Stimulated activated CD8-positive, alpha-beta memory T cell treated with anti-CD3 and anti-CD28 coated beads, Interleukin-4, amount 100 ng/mL, for 1 hour (primary cell): ENCODE results near the gene PREX1.

Source experiments
- DNase-seq, 2 donors: peaks; one replicate each; pipeline ENCODE4 v3.0.0-alpha.2; 2020; ENCODE audit warnings: low read depth in 2 of 2, low spot score in 1 of 2

Gene PREX1

DNA sequence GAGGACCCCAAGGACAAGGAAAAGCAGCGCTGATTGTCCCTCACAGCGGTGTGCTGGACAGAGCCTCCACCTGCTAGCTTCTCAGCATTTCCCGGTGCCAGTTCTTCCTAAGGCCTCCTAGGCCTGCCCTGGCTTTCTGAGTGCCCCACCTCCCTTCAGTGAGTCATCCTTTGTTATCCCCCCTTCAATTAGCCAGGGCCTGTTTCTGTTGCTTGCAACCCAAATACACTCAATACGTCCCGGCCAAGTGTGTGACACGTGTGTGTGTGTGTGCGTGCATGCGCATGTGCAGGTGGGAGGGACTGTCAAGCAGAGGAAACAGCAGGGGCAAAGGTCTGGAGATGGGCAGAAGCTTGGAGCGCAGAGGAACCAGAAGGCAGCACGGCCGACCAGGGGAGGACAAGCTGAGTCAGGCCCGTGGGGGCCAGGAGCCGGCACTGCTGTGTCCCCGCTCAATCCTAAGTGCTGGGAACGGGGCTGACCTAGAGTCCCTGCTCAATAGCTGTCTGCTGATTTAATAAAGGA is 159.8 kb downstream of the PREX1 start:
- no peak for DNase-seq

- no peak for DNase-seq
Observed at GRCh38 chr20:48667481-48667880, 160.3 kb downstream of the PREX1 start.

GRCh38 chr20:48665785-48666184 is 162.0 kb downstream of the PREX1 start:
- DNase-seq = no peak

GRCh38 chr20:48662711-48663110 is 165.1 kb downstream of the PREX1 start:
- DNase-seq = no peak

DNA sequence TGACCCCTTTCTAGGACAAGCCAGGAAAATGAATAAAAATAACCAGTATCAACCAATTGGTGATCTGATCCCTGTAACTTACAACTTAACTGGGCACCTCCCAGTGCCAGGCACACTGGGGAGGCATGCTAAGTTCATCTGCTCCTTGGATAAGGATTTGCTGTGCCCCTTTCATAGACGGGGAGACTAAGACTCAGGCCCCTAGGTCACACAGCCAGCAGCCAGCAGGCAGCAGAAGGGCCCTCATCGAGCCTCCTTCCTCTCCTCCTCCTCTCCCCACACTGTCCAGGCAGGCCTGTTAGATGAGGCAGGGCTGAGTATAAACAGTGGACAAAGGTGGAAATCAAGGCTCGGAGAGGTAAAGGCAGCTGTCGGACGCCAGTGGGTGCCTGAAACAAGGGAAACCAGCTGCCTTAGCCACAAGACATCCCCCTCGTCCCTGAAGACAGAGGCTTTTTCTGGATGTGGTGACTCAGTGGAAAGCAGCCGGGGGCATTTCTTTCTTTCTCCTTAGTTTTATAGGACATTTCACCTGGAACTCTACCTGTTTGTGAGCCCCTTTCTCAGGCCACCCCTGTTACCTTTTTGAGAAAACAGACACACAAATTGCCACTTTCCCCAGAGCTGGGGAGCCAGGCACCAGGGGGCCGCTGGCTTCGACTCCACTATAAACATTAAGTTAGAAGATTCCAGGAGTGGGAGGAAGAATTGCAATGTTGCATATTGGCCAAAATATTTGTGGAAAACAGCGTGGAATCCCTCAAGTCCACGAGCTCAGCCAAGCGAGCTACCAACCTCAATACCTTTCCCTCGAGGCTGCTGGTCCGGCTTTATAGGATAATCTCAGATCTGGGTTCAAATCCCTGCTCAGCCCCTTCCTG is 166.0 kb downstream of the PREX1 start:
- DNase-seq = no peak

- no peak for DNase-seq
Observed at GRCh38 chr20:48660788-48661187, 167.0 kb downstream of the PREX1 start.

DNA sequence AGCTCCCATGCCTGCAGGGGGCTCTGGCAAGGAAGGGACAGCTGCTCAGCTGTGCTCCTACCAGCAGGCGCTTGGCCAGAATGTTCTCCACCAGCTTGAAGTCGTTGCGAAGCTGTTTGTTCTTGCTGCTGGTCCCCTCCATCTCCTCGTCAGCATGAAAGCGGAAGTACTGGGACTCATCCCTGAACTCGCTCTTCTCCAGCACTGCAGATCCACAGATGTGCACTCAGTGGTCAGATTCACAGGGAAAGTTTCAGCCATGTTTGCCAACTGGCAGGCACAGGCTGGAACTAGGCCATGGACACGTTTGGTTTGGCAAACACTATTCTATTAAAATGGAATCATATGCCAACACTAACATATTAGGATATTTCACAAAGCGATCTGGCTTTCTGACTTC is 167.9 kb downstream of the PREX1 start:
- DNase-seq = no peak

DNA sequence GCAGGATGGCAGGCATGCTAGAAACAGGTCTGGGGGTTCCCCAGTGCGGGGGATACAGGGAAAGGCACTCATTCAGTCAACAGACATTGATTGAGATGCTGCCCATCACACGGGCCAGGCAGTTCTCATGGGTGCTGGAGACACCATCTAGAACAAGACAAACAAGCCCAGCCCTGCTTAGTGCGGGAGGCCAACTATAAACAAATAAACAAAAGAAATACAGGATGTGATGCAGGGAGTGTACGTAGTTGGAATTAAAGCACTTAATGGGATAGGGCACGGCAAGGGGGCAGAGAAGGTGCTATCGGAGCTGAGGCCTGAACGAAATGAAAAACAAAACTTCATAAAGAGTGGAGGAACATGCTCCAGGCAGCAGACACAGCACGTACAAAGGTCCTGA is 169.3 kb downstream of the PREX1 start:
- no peak for DNase-seq

- no peak for DNase-seq
Observed at GRCh38 chr20:48658198-48658476, 169.7 kb downstream of the PREX1 start.

DNA sequence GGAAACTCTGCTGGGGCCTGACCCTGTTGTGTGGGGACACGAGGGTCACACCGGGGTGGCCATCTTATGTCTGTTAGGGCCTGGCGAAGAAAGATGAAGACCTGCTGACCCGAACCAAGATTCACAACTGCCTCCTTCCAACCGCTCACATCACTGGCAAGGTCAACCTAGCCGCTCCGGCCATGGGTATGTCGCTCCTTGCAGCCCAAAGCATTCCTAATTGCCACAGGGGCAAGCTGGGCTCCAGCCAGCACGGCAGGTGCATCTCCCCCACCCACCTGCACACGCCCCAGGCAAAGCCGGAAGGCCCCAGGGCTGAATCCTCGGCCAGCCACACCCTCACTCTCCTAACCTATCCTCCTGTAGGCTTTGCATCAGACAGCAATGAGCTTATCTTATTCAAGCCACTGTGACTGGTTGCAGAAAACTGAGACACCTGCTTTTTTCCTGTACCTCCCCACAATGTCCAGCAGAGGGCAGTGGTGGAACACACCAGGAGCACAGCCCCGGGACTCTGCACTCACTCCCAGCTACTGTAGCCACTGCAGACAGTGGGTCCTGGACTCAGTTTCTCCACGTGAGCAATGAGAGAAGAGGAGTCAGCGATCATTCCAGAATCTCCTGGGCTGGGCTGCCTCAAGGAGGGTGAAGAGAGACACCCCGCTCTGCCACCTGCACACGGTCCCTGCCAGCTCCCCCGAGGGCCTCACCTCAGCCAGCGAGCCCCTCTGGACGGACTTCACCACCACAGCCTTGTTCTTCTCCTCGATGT is 170.2 kb downstream of the PREX1 start:
- peak; percentile 29 to 47 for DNase-seq

DNA sequence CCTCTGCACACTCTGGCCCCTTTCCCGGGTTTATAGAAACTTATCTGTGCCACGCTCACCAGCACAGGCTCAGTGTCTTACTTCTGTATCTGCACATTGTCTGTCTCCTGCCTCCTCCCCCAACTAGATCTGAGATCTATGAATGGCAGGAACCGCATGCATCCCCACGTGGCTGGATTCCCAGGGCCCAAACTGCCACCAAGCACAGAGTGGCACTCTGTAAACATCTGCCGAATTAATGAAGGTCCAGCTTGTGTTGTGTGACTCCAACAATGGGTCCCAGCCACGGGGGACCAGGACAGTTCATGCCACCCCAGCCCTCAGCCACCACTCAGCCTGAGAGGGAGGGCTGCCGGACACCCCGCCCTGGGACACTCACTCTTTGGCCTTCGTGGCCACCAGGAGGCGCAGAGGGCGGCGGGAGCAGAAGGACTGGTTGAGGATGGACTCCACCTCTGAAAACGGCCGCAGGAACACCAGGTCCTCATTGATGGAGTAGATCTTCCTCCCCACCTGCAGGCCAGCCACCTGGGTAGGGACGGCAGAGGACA is 171.1 kb downstream of the PREX1 start:
- no peak for DNase-seq

DNA sequence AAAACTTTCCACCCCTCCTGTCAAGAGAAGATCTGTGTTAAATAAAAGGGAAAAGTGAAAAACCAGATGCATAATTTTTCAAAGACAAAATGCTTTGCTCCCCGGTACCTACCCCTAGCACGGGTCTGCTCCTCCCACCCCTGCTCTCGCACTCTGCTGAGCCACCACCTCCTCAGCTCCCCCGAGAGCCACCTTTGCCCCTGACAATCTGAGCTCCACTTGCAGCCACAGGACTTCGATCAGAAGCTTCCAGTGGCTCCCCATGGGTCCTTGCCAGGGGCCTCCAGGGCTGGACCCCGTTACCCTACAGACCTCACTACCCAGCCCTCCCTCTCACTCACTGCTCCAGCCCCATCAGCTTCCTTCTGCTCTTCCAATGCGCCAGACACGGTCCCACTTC is 171.7 kb downstream of the PREX1 start:
- DNase-seq = no peak

- DNase-seq = no peak
Observed at GRCh38 chr20:48653706-48654051, 174.1 kb downstream of the PREX1 start.

DNA sequence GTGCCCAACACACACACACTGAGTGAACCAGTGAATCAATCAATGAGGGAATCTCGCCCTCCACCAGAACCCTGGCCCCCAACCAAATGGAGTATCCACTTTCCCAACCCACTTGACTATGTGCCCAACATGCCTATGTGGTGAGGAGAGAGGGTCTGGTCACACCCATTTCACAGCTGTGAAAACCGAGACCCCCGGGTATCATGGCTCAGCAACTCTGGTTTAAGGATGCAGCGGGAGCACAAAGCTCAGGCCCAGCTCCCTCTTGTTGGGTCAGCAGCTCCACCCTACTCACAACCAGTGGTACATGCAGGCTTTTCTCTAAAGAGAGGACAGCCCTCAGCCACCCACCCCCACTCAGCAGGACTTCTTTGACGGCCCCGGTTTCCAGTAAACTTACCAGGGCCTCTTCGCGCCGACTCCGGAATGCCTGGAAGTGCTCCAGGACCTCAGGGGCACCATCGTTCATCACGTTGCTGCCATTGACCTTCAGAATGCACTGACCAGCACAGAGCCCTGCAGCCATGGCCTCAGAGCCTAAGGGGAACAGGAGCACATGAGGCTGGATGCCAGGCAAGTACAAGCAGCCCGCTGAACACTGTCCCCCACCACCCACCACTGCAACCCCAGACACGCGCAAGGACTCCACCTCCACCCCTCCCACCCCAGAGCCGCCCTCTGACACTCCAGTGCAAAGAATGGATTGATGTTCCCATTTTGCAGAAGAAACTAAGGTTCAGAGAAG is 174.7 kb downstream of the PREX1 start:
- no peak for DNase-seq

DNA sequence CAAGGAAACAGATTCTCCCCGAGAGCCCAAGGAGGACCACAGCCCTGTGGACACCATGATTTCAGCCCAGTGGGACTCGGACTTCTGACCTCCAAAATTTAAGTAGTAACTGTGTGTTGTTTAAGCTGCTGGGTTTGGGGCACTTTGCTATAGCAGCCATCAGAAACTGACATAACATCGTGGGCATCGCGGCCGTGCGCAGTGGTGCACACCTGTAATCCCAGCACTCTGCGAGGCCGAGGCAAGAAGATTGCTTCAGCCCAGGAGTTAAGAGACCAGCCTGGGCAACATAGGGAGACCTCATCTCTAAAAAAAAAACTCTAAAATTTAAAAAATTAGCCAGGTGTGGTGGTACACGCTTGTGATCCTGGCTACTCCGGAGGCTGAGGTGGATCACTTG is 175.8 kb downstream of the PREX1 start:
- no peak for DNase-seq

GRCh38 chr20:48651271-48651670 is 176.5 kb downstream of the PREX1 start:
- DNase-seq = no peak

DNA sequence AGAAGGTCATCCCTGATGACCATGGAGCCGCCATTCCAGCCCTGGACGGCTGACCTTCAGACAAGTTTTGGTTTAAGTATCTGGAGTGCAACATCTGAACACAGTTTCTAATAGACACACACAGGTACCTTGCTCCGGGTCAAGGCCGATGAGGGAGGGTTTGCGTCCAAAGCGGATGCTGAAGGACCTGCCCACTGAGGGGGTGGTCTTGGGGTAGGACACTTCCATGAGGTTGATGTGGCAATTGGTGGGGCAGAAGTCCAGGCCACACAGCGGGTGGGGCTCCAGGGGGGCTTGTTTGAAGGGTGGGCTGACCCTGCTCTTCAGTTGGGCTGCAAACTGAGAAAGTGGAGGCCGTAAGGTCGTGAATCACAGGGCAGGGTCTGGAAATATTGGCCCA is 177.9 kb downstream of the PREX1 start:
- DNase-seq = no peak

DNA sequence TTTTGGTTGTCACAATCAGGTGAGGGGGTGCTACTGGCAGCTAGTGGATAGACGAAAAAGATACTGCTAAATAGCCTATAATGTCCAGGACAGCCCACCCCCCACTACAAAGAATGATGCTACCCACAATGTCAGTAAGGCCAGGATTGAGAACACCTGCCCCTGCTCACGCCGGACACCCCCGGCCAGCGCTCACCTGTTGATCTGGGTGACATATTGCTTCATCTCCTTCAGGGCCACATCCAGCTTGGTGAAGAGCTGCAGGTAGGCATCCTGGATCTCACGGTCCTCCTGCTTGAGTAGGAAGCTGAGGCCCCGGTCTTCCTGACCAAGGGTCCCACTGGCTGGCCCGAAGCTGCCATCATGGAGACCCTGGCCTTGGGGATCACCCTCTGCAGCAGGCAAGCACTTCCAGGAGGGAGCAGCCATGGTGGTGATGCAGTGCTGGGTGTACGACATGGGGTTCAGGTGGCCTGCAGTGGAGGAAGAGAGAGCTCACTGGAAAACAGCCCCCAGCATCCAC is 178.6 kb downstream of the PREX1 start:
- no peak for DNase-seq

DNA sequence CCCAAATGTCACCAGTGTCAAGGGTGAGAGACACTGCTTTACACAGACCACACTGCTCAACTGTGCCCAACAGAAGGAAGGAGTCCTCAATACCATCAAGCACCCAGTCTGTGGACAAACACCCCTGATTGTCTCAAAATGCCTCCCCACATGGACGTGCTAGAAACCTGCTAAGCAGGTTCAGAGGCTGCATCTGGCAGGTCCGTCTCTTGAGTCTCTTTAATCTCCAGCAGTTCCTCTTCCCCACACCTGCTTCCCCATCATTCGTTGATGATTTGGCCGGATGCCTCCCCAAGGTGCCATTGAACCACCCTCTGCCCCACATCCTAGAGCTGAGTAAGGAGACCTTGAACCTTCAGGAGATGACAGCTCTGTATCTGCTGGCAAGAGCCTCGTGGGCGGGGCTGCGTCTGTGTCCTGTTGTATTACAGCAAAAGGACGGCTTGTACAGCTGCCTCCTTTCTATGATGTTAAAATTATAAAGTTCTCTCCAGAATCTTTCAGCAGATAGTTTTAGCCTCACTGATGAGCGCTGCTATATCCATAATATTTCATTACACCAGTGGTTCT is 179.2 kb downstream of the PREX1 start:
- no peak for DNase-seq

- DNase-seq = no peak
Observed at GRCh38 chr20:48647858-48648257, 179.9 kb downstream of the PREX1 start.

GRCh38 chr20:48645666-48646065 is 182.1 kb downstream of the PREX1 start:
- DNase-seq = no peak
